Colonic mucosa (tissue), 4 donors: Measurements from ENCODE around the gene RCCD1. TPM values are rescaled to one million over a fixed set of nuclear protein-coding genes. Genes with fewer than 3 reads are reported as not detected.
A peak's percentile ranks its signal among the peaks of the same experiment; 100 is the strongest.

Source experiments
- DNase-seq: peaks from one replicate; pipeline ENCODE4 v3.0.0-alpha.2; 2020
- H3K27ac ChIP-seq: fragments of 200-600 bp; one replicate; pipeline ENCODE4 v1.8.0; 2021
- H3K27me3 ChIP-seq: fragments of 200-600 bp; one replicate; pipeline ENCODE4 v1.8.0; 2021
- H3K36me3 ChIP-seq: fragments of 200-600 bp; one replicate; pipeline ENCODE4 v1.8.0; 2021
- H3K4me1 ChIP-seq: fragments of 200-600 bp; one replicate; pipeline ENCODE4 v1.8.0; 2021; ENCODE audit warnings: mild to moderate bottlenecking
- H3K4me3 ChIP-seq: fragments of 200-600 bp; one replicate; pipeline ENCODE4 v1.8.0; 2021
- H3K9ac ChIP-seq, 2 donors: one replicate each; pipeline ENCODE4 v1.7.0; 2013; ENCODE audit warnings: control low read depth in 2 of 2, low read depth in 2 of 2, low read length in 2 of 2
- H3K9me3 ChIP-seq: fragments of 200-600 bp; one replicate; pipeline ENCODE4 v1.8.0; 2021
- intact Hi-C: fragments of 100-400 bp; cut with DNase I; formaldehyde crosslinking; loops from one replicate; pipeline ENCODE4 v1.14.1; 2022
- total RNA-seq, 2 donors: library from RNA; stranded (reverse); fragmentation: NEBNext Ultra II Directional in 1 of 2; extraction: Animal tissue kit (Norgen Biotek cat#: 25700) in 1 of 2; gene quantifications; one replicate each; pipeline ENCODE4 v1.2.1, GENCODE V29; 2021
- TF ChIP-seq, protein P1 (sequence below): fragments of 200-600 bp; IDR thresholded peaks from one replicate; pipeline ENCODE4 v1.8.0; 2022; ENCODE audit warnings: antibody characterized with exemption, mild to moderate bottlenecking
- donor health status: healthy.
- donor health status: DM: no; HTN: no; CAD: no.
- donor health status: DM: no; HTN: no; CAD: no.

RCCD1 gene
- total RNA-seq, 2 donors from 2014 or later, result 14.8 to 33.0 TPM

DNA sequence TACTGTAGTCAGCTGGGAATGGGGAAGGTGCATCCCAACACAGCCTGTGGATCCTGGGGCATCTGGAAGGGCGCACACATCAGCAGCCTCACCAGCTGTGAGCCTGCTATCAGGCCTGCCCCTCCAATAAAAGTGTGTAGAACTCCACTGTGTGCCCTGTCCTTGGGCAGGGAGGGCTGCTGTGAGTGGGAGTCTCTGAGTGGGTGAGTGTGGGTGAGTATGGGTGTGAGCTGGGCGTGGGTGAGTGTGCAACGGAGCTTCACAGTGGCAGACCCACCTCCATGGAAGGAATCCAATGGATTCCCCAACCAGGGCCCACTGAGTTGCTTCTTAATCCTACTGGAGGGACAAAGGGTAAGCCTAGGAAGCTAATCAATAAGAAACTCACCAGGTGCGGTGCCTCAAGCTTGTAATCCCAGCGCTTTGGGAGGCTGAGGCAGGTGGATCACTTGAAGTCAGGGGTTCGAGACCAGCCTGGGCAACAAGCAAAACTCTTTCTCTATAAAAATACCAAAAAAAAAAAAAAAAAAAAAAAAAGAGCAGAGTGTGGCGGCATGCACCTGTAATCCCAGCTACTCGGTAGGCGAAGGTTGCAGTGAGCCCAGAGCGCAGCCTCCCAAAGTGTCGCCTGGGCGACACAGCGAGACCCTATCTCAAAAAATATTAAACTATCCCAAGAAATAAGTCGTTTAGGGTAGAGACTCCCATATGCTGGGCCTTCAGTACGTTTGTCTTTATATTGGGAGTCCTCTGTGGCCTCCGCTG, 555 bp upstream of the RCCD1 start:
- TF ChIP-seq, protein P1, sequence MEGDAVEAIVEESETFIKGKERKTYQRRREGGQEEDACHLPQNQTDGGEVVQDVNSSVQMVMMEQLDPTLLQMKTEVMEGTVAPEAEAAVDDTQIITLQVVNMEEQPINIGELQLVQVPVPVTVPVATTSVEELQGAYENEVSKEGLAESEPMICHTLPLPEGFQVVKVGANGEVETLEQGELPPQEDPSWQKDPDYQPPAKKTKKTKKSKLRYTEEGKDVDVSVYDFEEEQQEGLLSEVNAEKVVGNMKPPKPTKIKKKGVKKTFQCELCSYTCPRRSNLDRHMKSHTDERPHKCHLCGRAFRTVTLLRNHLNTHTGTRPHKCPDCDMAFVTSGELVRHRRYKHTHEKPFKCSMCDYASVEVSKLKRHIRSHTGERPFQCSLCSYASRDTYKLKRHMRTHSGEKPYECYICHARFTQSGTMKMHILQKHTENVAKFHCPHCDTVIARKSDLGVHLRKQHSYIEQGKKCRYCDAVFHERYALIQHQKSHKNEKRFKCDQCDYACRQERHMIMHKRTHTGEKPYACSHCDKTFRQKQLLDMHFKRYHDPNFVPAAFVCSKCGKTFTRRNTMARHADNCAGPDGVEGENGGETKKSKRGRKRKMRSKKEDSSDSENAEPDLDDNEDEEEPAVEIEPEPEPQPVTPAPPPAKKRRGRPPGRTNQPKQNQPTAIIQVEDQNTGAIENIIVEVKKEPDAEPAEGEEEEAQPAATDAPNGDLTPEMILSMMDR, result no peak
- Histone ChIP-seq H3K36me3 (peaks cover 5% of the 10 kb centered on the region), H3K27me3 (no peaks in the 10 kb centered on the region), H3K9ac (no peak overlapping the region), H3K9me3 (no peaks in the 10 kb centered on the region), H3K4me1 (peaks cover 26% of the 10 kb centered on the region), H3K4me3 (peak overlapping the region; percentile 85), H3K27ac (peak overlapping the region; percentile 96)
- DNase-seq, result no peak
- intact Hi-C loops, result loop anchor here (10.0 kb wide), 1 partner anchor 321 kb away; no protein-coding TSS in a partner anchor

DNA sequence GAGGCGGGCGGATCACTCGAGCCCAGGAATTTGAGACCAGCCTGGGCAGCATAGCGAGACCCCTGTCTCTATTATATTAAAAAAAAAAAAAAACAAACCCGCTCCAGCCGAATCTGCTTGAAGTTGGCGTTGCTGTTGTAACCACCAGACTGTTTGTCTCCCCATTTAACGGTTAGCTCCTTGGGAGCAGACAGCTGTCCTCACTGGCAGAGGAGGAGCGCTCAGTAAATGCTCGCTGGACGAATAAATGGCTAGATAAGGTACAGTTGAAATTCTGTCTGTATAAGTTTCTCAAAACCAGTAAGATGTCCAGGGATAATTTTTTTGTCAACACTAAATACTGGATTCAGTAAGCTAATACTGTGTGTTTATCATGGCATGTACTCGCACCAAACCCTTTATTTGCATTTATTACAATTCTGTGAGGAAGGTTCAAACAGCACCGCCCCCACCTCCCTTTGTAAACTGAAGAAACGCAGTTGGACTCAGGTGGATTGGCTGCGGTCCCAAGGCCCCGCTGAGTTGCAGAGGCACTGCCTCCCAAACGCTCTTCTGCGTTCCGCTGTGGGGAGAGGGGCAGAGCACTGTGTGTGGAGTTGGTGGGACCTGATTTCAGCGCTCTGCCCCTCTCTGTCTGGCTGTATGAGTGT, 1.1 kb downstream of the RCCD1 start:
- H3K4me3 ChIP-seq, result peak overlapping the region; percentile 85
- H3K4me1 ChIP-seq, result peaks cover 21% of the 10 kb centered on the region
- no peaks in the 10 kb centered on the region for H3K27me3 ChIP-seq
- intact Hi-C loops, result loop anchor here (5.0 to 10.0 kb wide), 2 partner anchors 77 to 319 kb away; no protein-coding TSS in a partner anchor
- no peaks in the 10 kb centered on the region for H3K9me3 ChIP-seq
- H3K36me3 ChIP-seq, result peaks cover 2% of the 10 kb centered on the region
- TF ChIP-seq, protein P1, result no peak
- peak overlapping the region in 1 of 2 donors; percentile 88 for H3K9ac ChIP-seq
- DNase-seq, result peak; percentile 85
- H3K27ac ChIP-seq, result peak overlapping the region; percentile 96

DNA sequence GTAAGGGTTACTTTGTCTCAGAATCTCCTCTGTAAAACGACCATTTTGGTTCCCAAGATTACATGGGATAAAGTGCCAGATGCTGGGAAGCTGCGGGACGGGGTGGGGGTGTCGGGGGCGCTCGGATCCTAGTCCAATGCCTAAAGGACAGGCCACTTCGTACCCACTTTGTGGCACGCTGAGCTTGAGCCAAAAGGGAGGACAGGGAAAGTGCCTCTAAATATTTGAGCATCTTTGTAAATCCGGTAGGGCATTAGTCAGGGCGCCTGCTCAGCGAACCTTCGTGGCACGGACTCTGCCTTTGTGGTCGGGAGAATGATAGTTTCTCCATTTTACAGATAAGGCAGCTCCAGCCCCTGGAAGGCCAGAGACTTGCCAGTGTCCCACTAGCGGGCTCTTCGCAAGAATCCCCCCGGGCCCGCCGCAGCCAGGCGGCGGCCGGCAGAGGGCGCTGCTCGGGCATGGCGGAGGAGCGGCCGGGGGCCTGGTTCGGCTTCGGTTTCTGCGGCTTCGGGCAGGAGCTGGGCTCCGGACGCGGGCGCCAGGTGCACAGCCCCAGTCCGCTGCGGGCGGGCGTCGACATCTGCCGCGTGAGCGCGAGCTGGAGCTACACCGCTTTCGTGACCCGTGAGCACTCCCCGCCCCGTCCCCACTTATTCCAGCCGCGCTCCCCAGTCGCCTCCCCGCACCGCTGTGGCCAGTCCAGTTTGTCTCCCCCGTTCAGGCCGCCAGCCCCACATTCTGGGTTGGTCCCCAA, 1.8 kb downstream of the RCCD1 start:
- peak; percentile 82 for DNase-seq
- Histone ChIP-seq H3K27ac (no peak overlapping the region), H3K36me3 (no peaks in the 10 kb centered on the region), H3K9me3 (no peaks in the 10 kb centered on the region), H3K9ac (peak overlapping the region; percentile 74 to 88), H3K4me1 (peaks cover 21% of the 10 kb centered on the region), H3K4me3 (peak overlapping the region; percentile 85), H3K27me3 (no peaks in the 10 kb centered on the region)
- intact Hi-C loops, result loop anchor here (5.0 to 10.0 kb wide), 2 partner anchors 76 to 318 kb away; no protein-coding TSS in a partner anchor
- TF ChIP-seq, protein P1, result peak; percentile 92

DNA sequence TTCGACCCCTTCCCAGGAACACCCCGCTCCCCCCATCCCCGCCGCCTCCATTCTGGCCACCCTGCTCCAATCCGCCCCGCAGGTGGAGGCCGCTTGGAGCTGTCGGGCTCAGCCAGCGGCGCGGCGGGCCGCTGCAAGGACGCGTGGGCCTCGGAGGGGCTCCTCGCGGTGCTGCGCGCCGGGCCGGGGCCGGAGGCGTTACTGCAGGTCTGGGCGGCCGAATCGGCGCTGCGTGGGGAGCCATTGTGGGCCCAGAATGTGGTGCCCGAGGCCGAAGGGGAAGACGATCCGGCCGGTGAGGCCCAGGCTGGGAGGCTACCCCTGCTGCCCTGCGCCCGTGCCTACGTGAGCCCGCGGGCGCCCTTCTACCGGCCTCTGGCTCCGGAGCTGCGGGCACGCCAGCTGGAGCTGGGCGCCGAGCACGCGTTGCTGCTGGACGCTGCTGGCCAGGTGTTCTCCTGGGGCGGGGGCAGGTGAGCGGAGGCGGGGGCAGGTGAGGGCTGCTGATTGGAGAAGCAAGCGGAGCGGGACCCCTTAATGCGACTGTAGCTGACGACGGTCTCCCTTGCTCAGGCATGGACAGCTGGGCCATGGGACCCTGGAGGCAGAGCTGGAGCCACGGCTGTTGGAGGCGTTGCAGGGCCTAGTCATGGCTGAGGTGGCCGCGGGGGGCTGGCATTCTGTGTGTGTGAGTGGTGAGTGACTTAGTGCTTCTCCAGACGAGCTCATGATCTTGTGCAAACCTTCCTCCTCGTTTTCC, 2.5 kb downstream of the RCCD1 start:
- Histone ChIP-seq H3K9ac (peak overlapping the region; percentile 48 to 74), H3K4me1 (peaks cover 21% of the 10 kb centered on the region), H3K27ac (no peak overlapping the region), H3K9me3 (no peaks in the 10 kb centered on the region), H3K36me3 (no peaks in the 10 kb centered on the region), H3K27me3 (no peaks in the 10 kb centered on the region), H3K4me3 (peak overlapping the region; percentile 85)
- no peak for DNase-seq
- TF ChIP-seq, protein P1, result no peak
- intact Hi-C loops, result loop anchor here (5.0 to 10.0 kb wide), 2 partner anchors 75 to 318 kb away; no protein-coding TSS in a partner anchor
